Measurements from ENCODE around the gene HS1BP3.

The HS1BP3 gene

DNA sequence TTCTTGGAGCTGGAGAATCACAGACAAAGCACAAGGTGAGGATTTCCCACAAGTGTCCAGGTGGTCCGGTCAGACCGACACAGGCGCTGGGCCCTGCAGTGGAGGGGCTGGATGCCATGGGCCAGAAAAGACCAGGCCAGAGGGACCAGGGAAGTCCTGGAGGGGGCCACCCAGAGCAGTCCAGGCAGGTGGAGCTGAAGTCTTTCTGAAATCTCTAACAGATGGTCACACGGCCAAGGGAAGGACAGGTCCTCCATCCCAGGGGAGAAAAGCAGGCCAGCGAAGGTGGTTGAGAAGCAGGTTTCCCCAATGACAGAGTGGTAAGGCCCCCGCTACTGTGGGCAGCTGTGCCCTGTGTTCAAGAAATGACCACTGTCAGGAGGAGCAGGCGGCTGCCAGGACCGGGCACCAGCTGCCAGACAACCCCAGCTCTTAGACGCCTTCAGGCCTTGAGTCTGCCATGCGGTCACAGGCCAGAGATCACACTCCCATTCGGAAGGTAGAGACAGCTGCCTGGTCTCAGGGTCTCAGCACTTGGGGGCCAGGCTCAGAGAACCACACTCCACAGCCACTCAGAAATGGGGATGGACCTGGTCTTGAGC, 25.9 kb downstream of the HS1BP3 start:
- TF ChIP-seq, protein P1, sequence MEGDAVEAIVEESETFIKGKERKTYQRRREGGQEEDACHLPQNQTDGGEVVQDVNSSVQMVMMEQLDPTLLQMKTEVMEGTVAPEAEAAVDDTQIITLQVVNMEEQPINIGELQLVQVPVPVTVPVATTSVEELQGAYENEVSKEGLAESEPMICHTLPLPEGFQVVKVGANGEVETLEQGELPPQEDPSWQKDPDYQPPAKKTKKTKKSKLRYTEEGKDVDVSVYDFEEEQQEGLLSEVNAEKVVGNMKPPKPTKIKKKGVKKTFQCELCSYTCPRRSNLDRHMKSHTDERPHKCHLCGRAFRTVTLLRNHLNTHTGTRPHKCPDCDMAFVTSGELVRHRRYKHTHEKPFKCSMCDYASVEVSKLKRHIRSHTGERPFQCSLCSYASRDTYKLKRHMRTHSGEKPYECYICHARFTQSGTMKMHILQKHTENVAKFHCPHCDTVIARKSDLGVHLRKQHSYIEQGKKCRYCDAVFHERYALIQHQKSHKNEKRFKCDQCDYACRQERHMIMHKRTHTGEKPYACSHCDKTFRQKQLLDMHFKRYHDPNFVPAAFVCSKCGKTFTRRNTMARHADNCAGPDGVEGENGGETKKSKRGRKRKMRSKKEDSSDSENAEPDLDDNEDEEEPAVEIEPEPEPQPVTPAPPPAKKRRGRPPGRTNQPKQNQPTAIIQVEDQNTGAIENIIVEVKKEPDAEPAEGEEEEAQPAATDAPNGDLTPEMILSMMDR (IDR thresholded peaks at IDR 0.05; ENCODE audit: unreplicated experiment in 3 of 3): no peak
- Mint-ChIP-seq H3K4me1 (peaks cover 46% of the 10 kb centered on the region), H3K36me3 (ENCODE audit: low read depth) (peaks cover 11% of the 10 kb centered on the region), H3K27ac (no peak overlapping the region), H3K4me3 (no peak overlapping the region), H3K9me3 (no peaks in the 10 kb centered on the region), H3K27me3 (ENCODE audit: low read depth) (peaks cover 12% of the 10 kb centered on the region)

DNA sequence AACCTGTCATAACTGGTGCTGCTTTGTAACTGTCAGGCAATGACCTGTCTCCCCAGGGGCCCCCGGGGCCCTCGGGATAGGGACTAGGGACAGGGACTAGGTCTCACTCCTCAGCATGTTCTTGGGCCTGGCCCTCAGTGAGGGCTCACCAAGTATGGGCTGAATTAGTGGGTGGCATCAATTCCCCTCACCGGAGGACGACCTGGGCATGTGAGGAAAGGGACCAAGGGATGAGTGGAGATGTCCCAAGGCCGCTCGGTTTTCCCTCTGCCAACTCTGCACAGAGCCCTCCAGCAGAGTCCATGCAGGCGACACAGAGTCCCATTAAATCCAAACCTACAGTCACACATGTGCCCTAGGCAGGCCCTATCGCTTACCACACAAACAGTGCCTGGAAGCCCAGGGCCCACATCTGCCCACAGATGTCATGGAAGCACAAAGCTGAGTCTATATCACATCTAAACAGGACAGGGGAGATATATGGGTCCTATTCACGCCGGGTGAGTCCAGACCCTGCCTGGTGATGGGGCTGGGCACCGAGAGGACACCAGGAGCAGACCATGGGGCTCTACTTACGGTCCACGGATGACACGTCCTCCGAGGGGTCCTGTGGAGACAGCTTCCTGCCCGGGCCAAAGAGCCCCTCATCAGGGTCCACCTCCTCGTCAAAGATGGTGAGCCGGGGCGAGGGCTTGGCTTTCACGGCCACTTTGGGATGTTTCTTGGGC, 26.6 kb downstream of the HS1BP3 start:
- Mint-ChIP-seq H3K36me3 (ENCODE audit: low read depth) (peaks cover 11% of the 10 kb centered on the region), H3K4me3 (no peak overlapping the region), H3K4me1 (peaks cover 43% of the 10 kb centered on the region), H3K27me3 (ENCODE audit: low read depth) (peaks cover 12% of the 10 kb centered on the region), H3K9me3 (no peaks in the 10 kb centered on the region), H3K27ac (no peak overlapping the region)
- TF ChIP-seq, protein P1 (IDR thresholded peaks at IDR 0.05; ENCODE audit: unreplicated experiment in 3 of 3): no peak

- Mint-ChIP-seq H3K4me1 (peaks cover 42% of the 10 kb centered on the region), H3K4me3 (no peak overlapping the region), H3K36me3 (ENCODE audit: low read depth) (peaks cover 11% of the 10 kb centered on the region), H3K27ac (no peak overlapping the region), H3K27me3 (ENCODE audit: low read depth) (peaks cover 10% of the 10 kb centered on the region), H3K9me3 (no peaks in the 10 kb centered on the region)
- TF ChIP-seq, protein P1 (IDR thresholded peaks at IDR 0.05; ENCODE audit: unreplicated experiment in 3 of 3): no peak
Measured at GRCh38 chr2:20623741-20624155, 27.1 kb downstream of the HS1BP3 start.

GRCh38 chr2:20623241-20623640, 27.7 kb downstream of the HS1BP3 start:
- Mint-ChIP-seq H3K4me3 (no peak overlapping the region), H3K27ac (peak overlapping the region; percentile 23 to 83 (median 47)), H3K4me1 (peaks cover 41% of the 10 kb centered on the region), H3K36me3 (ENCODE audit: low read depth) (peaks cover 11% of the 10 kb centered on the region), H3K27me3 (ENCODE audit: low read depth) (peaks cover 8% of the 10 kb centered on the region), H3K9me3 (no peaks in the 10 kb centered on the region)
- TF ChIP-seq, protein P1 (IDR thresholded peaks at IDR 0.05; ENCODE audit: unreplicated experiment in 3 of 3): no peak

DNA sequence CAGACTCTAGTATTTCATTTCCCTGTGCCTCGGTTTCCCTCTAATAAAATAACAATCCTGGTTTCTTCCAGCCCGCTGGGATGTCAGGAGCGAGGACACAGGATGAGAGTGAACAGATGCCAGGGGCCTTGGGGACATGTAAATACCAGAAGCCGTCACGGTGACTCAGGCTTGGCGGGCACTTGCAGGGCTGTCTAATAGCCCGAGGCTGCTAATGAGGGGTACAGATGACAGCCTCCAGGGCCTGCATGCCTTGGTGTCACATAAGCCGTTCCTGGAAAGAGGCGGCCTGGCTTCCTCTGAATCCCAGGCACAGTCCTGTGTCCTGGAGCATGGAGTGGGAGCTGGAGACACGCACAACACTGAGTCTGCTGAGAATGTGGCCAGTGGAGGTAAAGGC, 28.2 kb downstream of the HS1BP3 start:
- Mint-ChIP-seq H3K27me3 (ENCODE audit: low read depth) (peaks cover 8% of the 10 kb centered on the region), H3K4me1 (peaks cover 46% of the 10 kb centered on the region), H3K9me3 (no peaks in the 10 kb centered on the region), H3K36me3 (ENCODE audit: low read depth) (peaks cover 11% of the 10 kb centered on the region), H3K4me3 (no peak overlapping the region), H3K27ac (peak overlapping the region; percentile 23 to 83 (median 47))
- TF ChIP-seq, protein P1 (IDR thresholded peaks at IDR 0.05; ENCODE audit: unreplicated experiment in 3 of 3): no peak

DNA sequence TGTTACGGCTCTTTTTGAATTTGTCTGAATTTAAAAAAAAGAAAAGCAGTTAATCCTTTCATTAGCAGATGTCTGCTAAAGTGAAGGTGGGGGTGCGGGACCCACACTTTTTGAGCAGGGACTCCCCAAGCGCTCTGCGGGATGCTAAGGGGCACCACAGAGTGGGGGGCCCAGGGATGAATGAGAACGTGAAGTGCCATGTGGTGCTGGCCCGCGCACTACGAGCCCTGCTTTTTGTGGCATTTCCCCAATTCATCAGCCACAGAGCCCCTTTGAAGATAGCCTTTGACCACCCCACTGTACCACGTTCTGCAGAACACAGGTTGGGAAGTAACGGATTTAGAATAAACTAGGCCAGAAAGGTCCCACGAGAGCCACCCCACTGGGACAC, 28.6 kb downstream of the HS1BP3 start:
- Mint-ChIP-seq H3K27me3 (ENCODE audit: low read depth) (peaks cover 8% of the 10 kb centered on the region), H3K36me3 (ENCODE audit: low read depth) (peaks cover 11% of the 10 kb centered on the region), H3K9me3 (no peaks in the 10 kb centered on the region), H3K4me1 (peaks cover 46% of the 10 kb centered on the region), H3K4me3 (no peak overlapping the region), H3K27ac (no peak overlapping the region)
- TF ChIP-seq, protein P1 (IDR thresholded peaks at IDR 0.05; ENCODE audit: unreplicated experiment in 3 of 3): no peak

All from nephron (organoid).